ENCODE measurements around the gene TECPR1. TPM values are rescaled to one million over a fixed set of nuclear protein-coding genes. Genes with fewer than 3 reads are reported as not detected.
A peak's percentile ranks its signal among the peaks of the same experiment; 100 is the strongest.

TECPR1 gene
- total RNA-seq, 6 experiments from 2014 or later = 25.6 to 35.6 (median 29.3) TPM

DNA sequence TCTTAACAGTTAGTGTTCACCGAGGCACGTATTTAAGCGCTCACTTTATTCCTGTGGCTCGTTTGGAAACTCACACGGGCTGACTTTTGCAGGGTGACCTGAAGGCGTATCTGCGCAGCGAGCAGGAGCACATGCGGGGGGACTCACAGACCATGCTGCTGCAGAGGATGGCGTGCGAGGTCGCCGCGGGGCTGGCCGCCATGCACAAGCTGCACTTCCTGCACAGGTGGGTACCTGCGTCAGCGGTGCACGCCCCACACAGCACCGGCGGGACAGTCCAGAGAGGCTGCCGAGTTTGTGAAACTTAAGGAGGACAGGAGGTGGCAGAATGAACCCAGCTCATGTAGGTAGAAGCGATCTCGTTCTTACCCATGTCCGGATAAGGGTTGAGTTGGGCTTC lies 80.6 kb downstream of the TECPR1 start:
- H3K36me3 Mint-ChIP-seq (ENCODE audit: low read depth) = no peaks in the 10 kb centered on the region
- no peak overlapping the region for H3K27ac Mint-ChIP-seq
- no peak overlapping the region for H3K4me3 Mint-ChIP-seq

DNA sequence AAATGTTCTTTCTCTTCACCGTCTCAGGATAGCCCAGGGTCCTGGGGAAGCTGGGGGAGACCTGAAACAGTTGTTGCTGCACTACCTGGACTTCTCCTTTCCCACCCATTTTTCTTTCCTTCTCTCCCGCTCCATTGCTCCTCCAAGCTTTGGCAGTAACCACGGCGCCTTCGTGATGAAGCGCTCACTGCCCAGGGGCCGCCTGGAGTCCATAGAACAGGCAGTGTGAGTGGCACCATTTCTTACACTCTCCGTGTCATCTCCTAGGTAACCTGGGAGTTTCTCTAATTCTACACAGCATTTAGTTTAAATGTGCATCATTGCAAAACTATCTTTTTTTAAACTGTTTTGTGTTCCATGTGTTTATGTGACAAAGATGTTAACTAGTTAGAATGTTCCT lies 81.1 kb downstream of the TECPR1 start:
- Mint-ChIP-seq H3K4me1 (ENCODE audit: low read depth) (no peaks in the 10 kb centered on the region), H3K9me3 (no peaks in the 10 kb centered on the region), H3K36me3 (ENCODE audit: low read depth) (no peaks in the 10 kb centered on the region), H3K4me3 (no peak overlapping the region), H3K27ac (no peak overlapping the region), H3K27me3 (ENCODE audit: insufficient read depth) (no peaks in the 10 kb centered on the region; the same call in 1 of the 2 replicates)
- TF ChIP-seq, protein P1, sequence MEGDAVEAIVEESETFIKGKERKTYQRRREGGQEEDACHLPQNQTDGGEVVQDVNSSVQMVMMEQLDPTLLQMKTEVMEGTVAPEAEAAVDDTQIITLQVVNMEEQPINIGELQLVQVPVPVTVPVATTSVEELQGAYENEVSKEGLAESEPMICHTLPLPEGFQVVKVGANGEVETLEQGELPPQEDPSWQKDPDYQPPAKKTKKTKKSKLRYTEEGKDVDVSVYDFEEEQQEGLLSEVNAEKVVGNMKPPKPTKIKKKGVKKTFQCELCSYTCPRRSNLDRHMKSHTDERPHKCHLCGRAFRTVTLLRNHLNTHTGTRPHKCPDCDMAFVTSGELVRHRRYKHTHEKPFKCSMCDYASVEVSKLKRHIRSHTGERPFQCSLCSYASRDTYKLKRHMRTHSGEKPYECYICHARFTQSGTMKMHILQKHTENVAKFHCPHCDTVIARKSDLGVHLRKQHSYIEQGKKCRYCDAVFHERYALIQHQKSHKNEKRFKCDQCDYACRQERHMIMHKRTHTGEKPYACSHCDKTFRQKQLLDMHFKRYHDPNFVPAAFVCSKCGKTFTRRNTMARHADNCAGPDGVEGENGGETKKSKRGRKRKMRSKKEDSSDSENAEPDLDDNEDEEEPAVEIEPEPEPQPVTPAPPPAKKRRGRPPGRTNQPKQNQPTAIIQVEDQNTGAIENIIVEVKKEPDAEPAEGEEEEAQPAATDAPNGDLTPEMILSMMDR (IDR thresholded peaks at IDR 0.05) = no peak
- DNase-seq = no peak

More for the DNA sequence above, 80.6 kb downstream of the TECPR1 start:
- Mint-ChIP-seq H3K9me3 (no peaks in the 10 kb centered on the region), H3K27me3 (ENCODE audit: insufficient read depth) (no peaks in the 10 kb centered on the region; the same call in 1 of the 2 replicates), H3K4me1 (ENCODE audit: low read depth) (no peaks in the 10 kb centered on the region)
- TF ChIP-seq, protein P1 (IDR thresholded peaks at IDR 0.05) = no peak
- no peak for DNase-seq

DNA sequence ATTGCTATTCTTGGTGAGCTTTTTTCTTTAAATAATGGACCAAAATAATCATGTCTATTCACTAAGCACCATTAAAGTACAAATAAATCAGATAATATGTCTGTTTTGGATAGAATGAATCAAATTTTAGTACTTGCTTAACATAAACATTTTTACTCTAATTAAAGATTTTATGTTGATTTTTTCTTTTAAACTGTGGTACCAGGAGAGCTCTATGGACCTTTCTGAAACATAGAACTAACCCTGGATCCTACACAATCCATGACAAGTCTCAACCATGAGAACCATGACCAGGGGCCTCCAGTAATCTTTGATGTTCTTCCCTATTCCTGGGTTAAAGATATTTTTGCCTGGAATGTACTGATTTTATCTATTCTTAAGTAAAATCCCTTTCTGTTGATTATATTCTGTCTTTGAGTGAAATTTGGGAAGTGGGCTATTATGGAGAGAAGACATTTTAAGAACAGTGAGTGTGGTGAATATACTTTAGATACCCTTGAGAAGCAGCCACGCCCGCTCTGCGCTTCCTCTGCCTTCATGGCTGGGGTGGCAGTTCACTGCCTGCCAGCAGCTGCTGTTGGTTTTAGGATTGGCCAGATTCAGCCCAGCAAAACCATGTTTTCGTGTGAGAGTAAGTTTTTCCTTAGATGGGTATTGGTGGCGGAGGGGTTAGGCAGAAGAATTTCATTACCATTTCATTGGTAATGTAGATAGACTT lies 83.0 kb downstream of the TECPR1 start:
- Mint-ChIP-seq H3K27ac (no peak overlapping the region), H3K4me3 (no peak overlapping the region), H3K27me3 (ENCODE audit: insufficient read depth) (no peaks in the 10 kb centered on the region; the same call in none of the 2 replicates), H3K9me3 (no peaks in the 10 kb centered on the region), H3K36me3 (ENCODE audit: low read depth) (no peaks in the 10 kb centered on the region), H3K4me1 (ENCODE audit: low read depth) (peaks cover 11% of the 10 kb centered on the region)
- no peak for DNase-seq
- TF ChIP-seq, protein P1 (IDR thresholded peaks at IDR 0.05) = peak; percentile 61

DNA sequence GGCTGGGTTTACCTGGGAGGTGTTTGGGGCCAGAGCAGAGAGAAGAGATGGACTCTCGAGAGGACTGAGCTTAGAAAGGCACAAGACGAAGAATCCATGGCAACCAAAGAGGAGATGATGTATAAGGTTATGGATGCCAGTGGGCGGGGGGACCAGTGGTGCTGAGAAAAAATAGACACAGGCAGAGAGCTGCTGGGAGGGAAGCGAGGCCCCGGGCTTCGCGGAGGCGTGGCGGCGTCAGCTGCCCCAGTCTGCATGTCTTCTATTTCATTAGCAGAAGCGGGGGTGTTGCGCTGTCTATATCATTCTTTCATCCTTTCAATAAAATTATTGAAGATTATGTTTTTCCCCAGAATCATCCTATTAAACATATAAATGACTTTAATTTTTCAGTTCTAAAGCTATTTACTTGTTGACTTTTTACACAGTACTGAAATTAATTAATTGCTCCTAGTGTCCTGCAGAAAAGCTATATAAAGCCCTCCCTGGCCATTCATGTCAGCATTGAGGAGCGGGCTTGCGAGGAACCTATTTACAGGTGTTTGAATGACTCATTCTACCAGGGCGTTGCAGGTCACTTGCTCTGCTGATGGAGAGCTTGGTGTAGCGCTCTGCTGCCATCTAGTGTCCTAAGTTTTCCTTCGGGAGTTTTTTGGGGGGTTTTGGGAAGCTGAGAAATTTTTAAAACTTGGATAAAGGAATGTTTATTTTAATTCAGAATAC lies 83.7 kb downstream of the TECPR1 start:
- H3K36me3 Mint-ChIP-seq (ENCODE audit: low read depth) = no peaks in the 10 kb centered on the region
- peaks cover 19% of the 10 kb centered on the region for H3K4me1 Mint-ChIP-seq (ENCODE audit: low read depth)
- no peak overlapping the region for H3K27ac Mint-ChIP-seq
- H3K4me3 Mint-ChIP-seq = no peak overlapping the region
- H3K9me3 Mint-ChIP-seq = no peaks in the 10 kb centered on the region
- peak; percentile 43 for DNase-seq
- TF ChIP-seq, protein P1 (IDR thresholded peaks at IDR 0.05) = peak; percentile 94
- H3K27me3 Mint-ChIP-seq (ENCODE audit: insufficient read depth) = no peaks in the 10 kb centered on the region; the same call in none of the 2 replicates

DNA sequence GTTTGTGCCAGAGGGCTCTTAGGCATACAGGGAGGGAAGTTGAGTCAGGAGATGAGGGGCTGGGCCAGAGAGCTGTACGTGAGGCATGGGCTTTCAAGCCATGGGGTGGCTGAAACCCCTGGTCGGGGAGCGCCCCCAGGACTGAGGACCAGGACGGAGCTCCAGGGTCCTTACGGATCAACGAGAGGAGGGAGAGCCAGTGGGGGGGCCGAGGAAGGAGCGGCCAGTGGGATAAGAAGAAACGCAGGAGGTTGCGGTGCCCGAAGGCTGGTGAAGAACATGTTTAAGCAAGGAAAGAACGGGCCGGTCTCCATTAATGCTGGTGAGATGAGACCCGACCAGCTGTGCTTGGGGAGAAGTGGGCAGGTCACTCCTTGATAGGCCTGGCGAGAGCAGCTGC lies 84.4 kb downstream of the TECPR1 start:
- peaks cover 25% of the 10 kb centered on the region for H3K4me1 Mint-ChIP-seq (ENCODE audit: low read depth)
- no peaks in the 10 kb centered on the region for H3K9me3 Mint-ChIP-seq
- H3K4me3 Mint-ChIP-seq = no peak overlapping the region
- H3K27ac Mint-ChIP-seq = no peak overlapping the region
- DNase-seq = no peak
- no peaks in the 10 kb centered on the region; the same call in none of the 2 replicates for H3K27me3 Mint-ChIP-seq (ENCODE audit: insufficient read depth)
- TF ChIP-seq, protein P1 (IDR thresholded peaks at IDR 0.05) = no peak
- H3K36me3 Mint-ChIP-seq (ENCODE audit: low read depth) = no peaks in the 10 kb centered on the region

Data from HFFc6 (cell line).